Measurements from ENCODE around the gene WNT5B. TPM values are rescaled to one million over a fixed set of nuclear protein-coding genes. Genes with fewer than 3 reads are reported as not detected.

The WNT5B gene
- total RNA-seq, 1 donor from 2014 or later: 16.3 TPM

DNA sequence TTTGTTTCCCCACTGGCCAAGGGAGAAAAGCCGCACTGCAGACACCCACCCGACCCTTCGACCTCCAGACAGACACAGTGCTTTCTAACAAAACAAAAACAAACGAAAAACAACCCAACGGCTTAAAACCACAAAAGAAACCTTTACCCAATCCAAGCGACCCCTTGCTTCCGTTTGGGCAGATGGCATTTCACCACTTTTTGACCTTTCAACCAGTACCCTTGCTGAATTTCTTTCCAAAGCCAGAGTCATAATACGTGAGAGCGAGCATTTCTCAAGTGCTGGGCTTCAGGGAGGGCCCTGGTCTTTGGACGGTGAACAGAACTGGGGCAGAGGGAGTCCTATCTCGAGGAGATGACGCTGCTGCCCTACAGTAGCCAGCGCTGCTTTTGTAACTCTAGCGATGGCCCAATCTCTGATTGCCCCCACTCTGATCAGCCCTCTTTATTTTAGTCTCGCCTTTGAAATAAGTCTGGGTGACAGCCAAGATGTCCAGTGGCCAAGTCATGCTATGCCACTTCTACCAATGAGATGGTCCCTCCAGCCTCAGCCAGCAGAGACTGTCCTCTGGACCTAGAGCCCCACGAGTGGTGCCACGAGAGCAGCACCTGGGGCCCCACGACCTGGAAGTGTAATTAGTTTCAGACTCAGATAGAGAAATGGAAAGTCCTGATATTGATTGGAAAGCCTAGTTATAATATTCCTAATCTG, 40.0 kb downstream of the WNT5B start:
- no peak for DNase-seq
- Mint-ChIP-seq H3K4me3 (ENCODE audit: unreplicated experiment) (no peak overlapping the region), H3K36me3 (ENCODE audit: unreplicated experiment) (no peaks in the 10 kb centered on the region), H3K27ac (ENCODE audit: unreplicated experiment) (no peak overlapping the region), H3K4me1 (ENCODE audit: low read depth, unreplicated experiment) (peaks cover 4% of the 10 kb centered on the region), H3K9me3 (ENCODE audit: unreplicated experiment) (peaks cover 2% of the 10 kb centered on the region), H3K27me3 (ENCODE audit: unreplicated experiment) (peaks cover 1% of the 10 kb centered on the region)
- TF ChIP-seq, protein P1, sequence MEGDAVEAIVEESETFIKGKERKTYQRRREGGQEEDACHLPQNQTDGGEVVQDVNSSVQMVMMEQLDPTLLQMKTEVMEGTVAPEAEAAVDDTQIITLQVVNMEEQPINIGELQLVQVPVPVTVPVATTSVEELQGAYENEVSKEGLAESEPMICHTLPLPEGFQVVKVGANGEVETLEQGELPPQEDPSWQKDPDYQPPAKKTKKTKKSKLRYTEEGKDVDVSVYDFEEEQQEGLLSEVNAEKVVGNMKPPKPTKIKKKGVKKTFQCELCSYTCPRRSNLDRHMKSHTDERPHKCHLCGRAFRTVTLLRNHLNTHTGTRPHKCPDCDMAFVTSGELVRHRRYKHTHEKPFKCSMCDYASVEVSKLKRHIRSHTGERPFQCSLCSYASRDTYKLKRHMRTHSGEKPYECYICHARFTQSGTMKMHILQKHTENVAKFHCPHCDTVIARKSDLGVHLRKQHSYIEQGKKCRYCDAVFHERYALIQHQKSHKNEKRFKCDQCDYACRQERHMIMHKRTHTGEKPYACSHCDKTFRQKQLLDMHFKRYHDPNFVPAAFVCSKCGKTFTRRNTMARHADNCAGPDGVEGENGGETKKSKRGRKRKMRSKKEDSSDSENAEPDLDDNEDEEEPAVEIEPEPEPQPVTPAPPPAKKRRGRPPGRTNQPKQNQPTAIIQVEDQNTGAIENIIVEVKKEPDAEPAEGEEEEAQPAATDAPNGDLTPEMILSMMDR (IDR thresholded peaks at IDR 0.05; ENCODE audit: partially characterized antibody, unreplicated experiment): no peak

DNA sequence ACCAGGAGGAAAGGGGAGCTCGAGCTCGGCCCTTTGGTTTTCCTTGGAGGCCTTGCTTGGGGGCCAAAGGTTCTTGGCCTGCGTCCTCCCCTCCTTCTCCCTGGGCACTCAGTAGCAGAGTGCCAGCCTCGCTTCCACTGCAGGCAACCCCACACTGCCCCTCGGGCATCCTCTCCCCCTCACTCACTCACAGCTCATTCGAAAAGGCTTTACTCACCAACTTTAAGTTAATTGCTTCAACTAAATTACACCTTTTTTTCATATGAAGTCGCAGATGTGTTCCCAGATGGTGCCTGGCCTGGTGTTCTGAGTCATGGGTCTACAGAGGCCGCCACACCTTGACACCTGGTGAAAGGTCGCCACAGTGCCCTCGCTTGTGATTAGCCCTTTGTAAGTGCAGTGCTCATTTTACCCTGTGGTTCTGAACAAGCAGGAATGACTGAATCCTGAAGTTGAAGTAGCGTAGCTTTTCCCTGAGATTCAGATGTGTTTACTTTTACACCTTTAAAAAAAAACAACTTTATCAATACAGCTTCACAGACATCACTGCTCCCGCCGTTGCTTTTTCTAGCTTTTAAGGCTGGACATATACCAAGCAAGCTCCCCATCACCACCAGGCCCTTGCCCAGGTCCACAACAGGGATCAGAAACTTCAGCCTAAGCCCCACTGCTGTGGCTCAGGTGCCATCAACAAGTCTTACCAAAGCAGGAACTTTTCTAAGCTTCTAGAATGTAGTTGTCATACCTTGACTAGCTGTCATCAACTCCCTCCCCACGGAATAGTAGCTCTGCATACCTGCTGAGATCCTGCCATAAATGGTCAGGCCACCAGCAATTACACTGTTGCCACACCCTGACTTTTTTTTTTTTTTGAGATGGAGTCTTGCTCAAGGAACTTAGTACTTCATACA, 41.6 kb downstream of the WNT5B start:
- DNase-seq: no peak
- H3K4me1 Mint-ChIP-seq (ENCODE audit: low read depth, unreplicated experiment): peaks cover 4% of the 10 kb centered on the region
- H3K36me3 Mint-ChIP-seq (ENCODE audit: unreplicated experiment): no peaks in the 10 kb centered on the region
- no peak overlapping the region for H3K27ac Mint-ChIP-seq (ENCODE audit: unreplicated experiment)
- peaks cover 1% of the 10 kb centered on the region for H3K27me3 Mint-ChIP-seq (ENCODE audit: unreplicated experiment)
- TF ChIP-seq, protein P1 (IDR thresholded peaks at IDR 0.05; ENCODE audit: partially characterized antibody, unreplicated experiment): no peak
- H3K4me3 Mint-ChIP-seq (ENCODE audit: unreplicated experiment): no peak overlapping the region
- H3K9me3 Mint-ChIP-seq (ENCODE audit: unreplicated experiment): no peaks in the 10 kb centered on the region

DNA sequence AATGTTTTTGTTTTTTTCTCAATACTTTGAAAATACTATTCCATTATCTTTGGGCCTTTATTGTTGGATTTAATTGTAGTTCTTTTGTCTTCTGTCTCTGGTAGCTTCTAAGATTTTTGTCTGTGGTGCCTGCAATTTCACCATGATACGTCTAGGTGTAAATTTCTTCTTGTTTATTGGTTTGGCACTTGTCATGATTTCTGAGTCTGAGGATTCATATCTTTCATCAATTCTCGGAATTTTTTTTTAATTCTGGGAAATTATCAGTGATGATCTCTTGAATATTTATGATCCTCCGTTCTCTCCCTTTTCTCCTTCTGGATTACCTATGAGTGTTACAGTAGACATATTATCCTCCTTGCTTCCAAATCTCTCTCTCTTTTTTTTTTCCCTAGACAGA, 47.0 kb downstream of the WNT5B start:
- H3K4me3 Mint-ChIP-seq (ENCODE audit: unreplicated experiment): no peak overlapping the region
- H3K36me3 Mint-ChIP-seq (ENCODE audit: unreplicated experiment): no peaks in the 10 kb centered on the region
- peaks cover 2% of the 10 kb centered on the region for H3K27me3 Mint-ChIP-seq (ENCODE audit: unreplicated experiment)
- DNase-seq: no peak
- H3K27ac Mint-ChIP-seq (ENCODE audit: unreplicated experiment): no peak overlapping the region
- H3K9me3 Mint-ChIP-seq (ENCODE audit: unreplicated experiment): no peaks in the 10 kb centered on the region
- TF ChIP-seq, protein P1 (IDR thresholded peaks at IDR 0.05; ENCODE audit: partially characterized antibody, unreplicated experiment): no peak
- no peaks in the 10 kb centered on the region for H3K4me1 Mint-ChIP-seq (ENCODE audit: low read depth, unreplicated experiment)

DNA sequence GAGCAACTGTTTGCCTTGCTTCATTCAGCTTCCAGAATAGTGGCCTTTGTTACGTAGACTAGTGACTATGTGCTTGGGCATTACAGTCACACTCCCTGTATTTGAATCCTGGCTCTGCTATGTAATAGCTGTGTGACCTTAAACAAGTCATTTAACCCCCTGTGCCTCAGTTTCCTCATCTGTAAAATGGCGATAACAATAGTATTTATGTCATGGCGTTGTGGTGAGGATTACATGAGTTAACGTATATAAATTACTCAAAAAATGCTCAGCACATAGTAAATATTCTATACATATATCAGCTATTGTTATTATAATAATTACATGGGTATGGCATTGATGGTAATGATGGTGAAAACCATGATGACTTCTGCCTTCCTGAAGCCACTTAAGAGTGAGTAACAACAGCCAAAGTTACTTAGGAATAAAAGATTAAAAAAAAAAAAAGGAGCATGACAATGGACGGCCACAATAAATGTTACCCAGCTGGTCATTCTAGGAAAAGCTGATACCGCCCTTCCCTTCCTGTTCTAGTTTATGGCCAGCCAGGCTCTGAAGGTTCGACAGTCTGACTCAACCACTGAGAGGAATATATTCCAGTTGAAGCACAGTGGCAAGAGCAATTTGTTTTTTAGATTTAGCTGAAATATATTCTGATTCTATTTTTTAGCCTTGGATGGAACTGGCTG, 51.9 kb downstream of the WNT5B start:
- H3K4me3 Mint-ChIP-seq (ENCODE audit: unreplicated experiment): no peak overlapping the region
- H3K36me3 Mint-ChIP-seq (ENCODE audit: unreplicated experiment): no peaks in the 10 kb centered on the region
- no peak for DNase-seq
- no peak overlapping the region for H3K27ac Mint-ChIP-seq (ENCODE audit: unreplicated experiment)
- peaks cover 3% of the 10 kb centered on the region for H3K27me3 Mint-ChIP-seq (ENCODE audit: unreplicated experiment)
- no peaks in the 10 kb centered on the region for H3K4me1 Mint-ChIP-seq (ENCODE audit: low read depth, unreplicated experiment)
- H3K9me3 Mint-ChIP-seq (ENCODE audit: unreplicated experiment): no peaks in the 10 kb centered on the region
- TF ChIP-seq, protein P1 (IDR thresholded peaks at IDR 0.05; ENCODE audit: partially characterized antibody, unreplicated experiment): no peak

All from glutamatergic neuron (in vitro differentiated cells).